ENCODE measurements around the gene PLP2. TPM values are rescaled to one million over a fixed set of nuclear protein-coding genes. Genes with fewer than 3 reads are reported as not detected.

The PLP2 gene
- total RNA-seq, 1 experiment from 2014 or later, result 273 TPM

GRCh38 chrX:49204017-49204416 lies 32.3 kb downstream of the PLP2 start:
- Mint-ChIP-seq H3K27me3 (ENCODE audit: unreplicated experiment) (peaks cover 23% of the 10 kb centered on the region), H3K4me3 (ENCODE audit: low read depth, unreplicated experiment) (no peak overlapping the region), H3K9me3 (ENCODE audit: low read depth, unreplicated experiment) (no peaks in the 10 kb centered on the region), H3K27ac (ENCODE audit: unreplicated experiment) (no peak overlapping the region), H3K36me3 (ENCODE audit: insufficient read depth, unreplicated experiment) (peaks cover 6% of the 10 kb centered on the region), H3K4me1 (ENCODE audit: low read depth, unreplicated experiment) (no peaks in the 10 kb centered on the region)
- intact Hi-C loops (cut with micrococcal nuclease; ENCODE audit: unreplicated experiment), result no loop called here
- CTCF ChIA-PET, result no interaction called here
- no TSS peak for BruUV-seq (replicated peaks)
- no peak for TF ChIP-seq CTCF (IDR thresholded peaks at IDR 0.05; ENCODE audit: unreplicated experiment)
- no peak for DNase-seq

GRCh38 chrX:49204709-49205108 lies 33.0 kb downstream of the PLP2 start:
- no peak for TF ChIP-seq CTCF (IDR thresholded peaks at IDR 0.05; ENCODE audit: unreplicated experiment)
- no peaks in the 10 kb centered on the region for H3K4me1 Mint-ChIP-seq (ENCODE audit: low read depth, unreplicated experiment)
- no TSS peak for BruUV-seq (replicated peaks)
- CTCF ChIA-PET, result no interaction called here
- no peak for DNase-seq
- intact Hi-C loops (cut with micrococcal nuclease; ENCODE audit: unreplicated experiment), result no loop called here
- H3K9me3 Mint-ChIP-seq (ENCODE audit: low read depth, unreplicated experiment), result no peaks in the 10 kb centered on the region
- no peak overlapping the region for H3K27ac Mint-ChIP-seq (ENCODE audit: unreplicated experiment)
- no peak overlapping the region for H3K4me3 Mint-ChIP-seq (ENCODE audit: low read depth, unreplicated experiment)
- H3K27me3 Mint-ChIP-seq (ENCODE audit: unreplicated experiment), result peaks cover 17% of the 10 kb centered on the region
- peaks cover 6% of the 10 kb centered on the region for H3K36me3 Mint-ChIP-seq (ENCODE audit: insufficient read depth, unreplicated experiment)

- no peaks in the 10 kb centered on the region for H3K4me1 Mint-ChIP-seq (ENCODE audit: low read depth, unreplicated experiment)
These were observed 33.7 kb downstream of the PLP2 start for GRCh38 chrX:49205443-49205842.

GRCh38 chrX:49206543-49206942 lies 34.8 kb downstream of the PLP2 start:
- no peak for DNase-seq
- intact Hi-C loops (cut with micrococcal nuclease; ENCODE audit: unreplicated experiment), result no loop called here
- Mint-ChIP-seq H3K4me3 (ENCODE audit: low read depth, unreplicated experiment) (no peak overlapping the region), H3K27ac (ENCODE audit: unreplicated experiment) (no peak overlapping the region), H3K36me3 (ENCODE audit: insufficient read depth, unreplicated experiment) (peaks cover 6% of the 10 kb centered on the region), H3K4me1 (ENCODE audit: low read depth, unreplicated experiment) (no peaks in the 10 kb centered on the region), H3K9me3 (ENCODE audit: low read depth, unreplicated experiment) (no peaks in the 10 kb centered on the region), H3K27me3 (ENCODE audit: unreplicated experiment) (peaks cover 17% of the 10 kb centered on the region)
- CTCF ChIA-PET, result no interaction called here
- BruUV-seq (replicated peaks), result no TSS peak
- TF ChIP-seq CTCF (IDR thresholded peaks at IDR 0.05; ENCODE audit: unreplicated experiment), result no peak

More at GRCh38 chrX:49205443-49205842, 33.7 kb downstream of the PLP2 start:
- H3K4me3 Mint-ChIP-seq (ENCODE audit: low read depth, unreplicated experiment), result no peak overlapping the region
- CTCF ChIA-PET, result no interaction called here
- no TSS peak for BruUV-seq (replicated peaks)
- intact Hi-C loops (cut with micrococcal nuclease; ENCODE audit: unreplicated experiment), result no loop called here
- H3K36me3 Mint-ChIP-seq (ENCODE audit: insufficient read depth, unreplicated experiment), result peaks cover 6% of the 10 kb centered on the region
- H3K9me3 Mint-ChIP-seq (ENCODE audit: low read depth, unreplicated experiment), result no peaks in the 10 kb centered on the region
- DNase-seq, result no peak
- no peak overlapping the region for H3K27ac Mint-ChIP-seq (ENCODE audit: unreplicated experiment)
- H3K27me3 Mint-ChIP-seq (ENCODE audit: unreplicated experiment), result peaks cover 17% of the 10 kb centered on the region
- TF ChIP-seq CTCF (IDR thresholded peaks at IDR 0.05; ENCODE audit: unreplicated experiment), result no peak
